GM20431 (cell line): ENCODE measurements around the gene SLC7A14.

Experiments used
- in situ Hi-C: fragments of 300-500 bp; cut with MseI, MboI; formaldehyde crosslinking; loops from one replicate; pipeline ENCODE4 v1.15.0; 2020; ENCODE audit warnings: low sequenced_read_pairs; ENCODE audit not compliant: unreplicated experiment

SLC7A14 gene

DNA sequence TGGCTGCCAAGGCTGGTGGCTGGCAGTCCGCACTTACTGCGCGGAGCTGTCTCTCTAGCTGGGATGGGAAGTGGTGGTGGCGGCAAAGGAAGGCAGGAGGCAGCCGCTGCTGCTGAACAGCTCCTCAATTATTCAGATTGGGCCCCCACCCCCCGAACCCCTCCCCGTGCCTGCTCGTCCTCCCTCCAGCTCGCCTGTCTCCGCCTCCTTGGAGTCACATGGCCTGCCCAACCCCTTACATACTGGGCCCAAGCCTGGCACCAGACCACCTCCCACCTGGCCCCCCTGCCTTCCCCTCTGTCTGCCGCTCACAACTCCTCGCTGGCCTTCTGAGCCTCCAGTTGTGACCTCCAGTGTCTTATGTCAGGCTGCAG lies at the start of gene SLC7A14:
Gene SLC7A14, minus strand, starts transcription at position 139 of the 374 bp plus-strand sequence. CDS start 59,139 bp downstream, outside the sequence.
- in situ Hi-C loops, result no loop called here

GRCh38 chr3:170635385-170635735 lies 49.5 kb upstream of the SLC7A14 start:
- in situ Hi-C loops, result no loop called here

GRCh38 chr3:170634663-170635384 lies 48.9 kb upstream of the SLC7A14 start:
- in situ Hi-C loops, result no loop called here

DNA sequence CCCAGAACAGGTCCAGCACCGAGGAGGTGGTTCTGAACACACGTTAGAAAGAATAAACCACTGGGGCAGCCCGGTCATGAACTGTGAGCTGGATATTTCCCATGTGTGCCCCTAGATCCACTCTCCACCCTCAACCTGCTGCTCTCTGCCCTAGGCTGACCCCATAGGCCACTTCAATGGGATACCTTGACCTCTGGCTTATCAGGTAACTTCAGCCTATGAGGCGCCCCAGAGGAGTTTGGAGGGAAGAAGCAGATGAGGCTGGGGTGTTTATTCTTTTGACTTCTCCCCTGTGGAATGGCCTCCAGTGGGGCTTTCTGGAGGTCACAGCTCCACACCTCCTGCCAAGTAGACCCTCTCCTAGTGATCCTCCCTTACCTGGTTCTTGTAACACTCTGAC lies 47.7 kb upstream of the SLC7A14 start:
- in situ Hi-C loops, result no loop called here

- in situ Hi-C loops, result no loop called here
These were observed 46.9 kb upstream of the SLC7A14 start for GRCh38 chr3:170632780-170633179.

- in situ Hi-C loops, result no loop called here
These were observed 46.0 kb upstream of the SLC7A14 start for GRCh38 chr3:170631755-170632488.

- in situ Hi-C loops, result no loop called here
These were observed 37.6 kb upstream of the SLC7A14 start for GRCh38 chr3:170623524-170623923.

DNA sequence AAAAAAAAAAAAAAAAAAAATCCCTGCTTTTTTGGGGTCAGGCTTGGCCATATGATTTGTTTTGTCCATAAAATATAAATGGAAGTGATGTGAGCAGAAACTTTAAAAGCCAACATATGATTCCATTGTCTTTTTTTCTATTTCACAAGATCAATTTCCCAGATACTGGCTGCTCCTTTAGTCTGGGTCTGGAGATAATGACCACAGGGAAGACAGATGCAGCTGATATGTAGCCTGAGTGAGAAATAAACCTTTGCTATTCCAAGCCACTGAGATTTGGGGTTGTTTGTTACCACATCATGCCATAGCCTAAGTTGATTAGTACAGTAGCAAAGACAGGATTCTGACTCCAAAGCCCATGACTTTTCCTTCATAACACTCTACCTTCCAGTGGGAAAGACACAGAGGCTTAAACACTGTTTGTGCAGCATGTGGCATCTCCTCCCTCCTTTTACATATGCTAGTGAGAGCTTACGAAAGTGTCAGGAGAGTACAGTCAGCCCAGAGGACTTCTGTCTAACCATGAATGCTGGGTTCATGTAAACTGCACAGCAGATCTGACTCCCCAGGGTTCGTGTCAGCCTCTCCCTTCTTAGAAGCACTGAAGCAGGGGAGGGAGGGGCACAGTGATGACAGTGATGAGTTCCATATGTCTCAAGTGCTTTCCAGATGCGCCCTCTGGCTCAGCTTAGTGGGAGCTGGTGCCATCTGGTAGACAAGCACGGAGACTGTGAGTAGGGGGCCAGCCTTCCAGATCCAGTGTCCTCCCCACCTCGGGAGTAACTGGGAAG lies 36.7 kb upstream of the SLC7A14 start:
- in situ Hi-C loops, result no loop called here

GRCh38 chr3:170621256-170621655 lies 35.4 kb upstream of the SLC7A14 start:
- in situ Hi-C loops, result no loop called here

DNA sequence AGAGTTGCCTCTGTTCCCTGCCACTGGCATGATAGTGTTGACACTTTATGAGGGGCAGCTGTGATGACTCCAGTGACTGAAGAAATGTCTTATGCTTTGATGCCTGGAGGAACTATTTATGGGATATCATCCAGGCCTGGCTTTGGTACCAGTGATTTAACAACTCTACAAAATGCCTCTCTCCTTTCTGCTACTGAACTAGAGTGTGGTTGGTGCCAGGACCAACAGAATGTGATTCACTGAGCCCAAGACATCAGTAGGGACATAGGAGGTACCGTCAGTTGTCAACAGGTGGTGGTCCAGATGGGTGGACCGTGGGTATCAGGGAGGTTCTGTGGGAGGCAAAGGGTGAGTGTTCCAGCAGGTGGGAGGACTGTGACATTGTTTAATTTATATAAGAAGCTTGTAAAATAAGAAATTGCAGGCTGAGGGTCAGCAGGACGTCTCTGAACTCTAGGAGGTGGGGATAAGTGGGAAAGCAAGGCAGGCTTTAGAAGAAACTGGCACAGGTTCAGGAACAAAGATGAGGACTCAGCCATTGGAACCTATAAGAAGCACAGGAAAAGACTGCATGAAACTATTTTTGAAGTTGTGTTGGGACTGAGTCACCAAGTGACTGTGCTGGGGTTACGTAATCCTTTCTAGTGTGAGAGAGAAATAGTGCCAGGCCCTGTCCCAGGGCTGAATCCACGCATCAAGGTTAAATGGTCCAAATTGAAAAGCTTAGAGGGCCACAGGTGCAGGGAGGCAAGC lies 28.5 kb upstream of the SLC7A14 start:
- in situ Hi-C loops, result no loop called here

DNA sequence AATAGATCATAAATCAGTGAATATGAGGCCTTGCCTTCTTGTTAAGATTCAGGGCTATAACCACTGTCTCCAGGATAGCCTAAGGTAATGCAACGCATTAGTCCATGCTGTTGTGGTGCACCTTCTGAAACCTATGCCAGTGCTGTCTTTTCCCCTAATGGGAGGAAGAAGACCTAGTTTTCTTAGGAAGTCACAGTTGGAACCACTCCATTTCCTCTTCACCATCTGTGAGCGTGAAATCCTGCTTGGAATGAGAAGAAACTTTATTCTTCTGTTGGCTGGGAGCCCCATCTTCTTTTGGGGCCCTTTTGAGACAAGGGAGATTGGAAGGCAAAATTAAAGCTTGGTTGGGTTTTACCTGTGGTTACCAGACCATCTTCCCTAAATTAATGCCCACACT lies 25.9 kb upstream of the SLC7A14 start:
- in situ Hi-C loops, result no loop called here

GRCh38 chr3:170610321-170610884 lies 24.5 kb upstream of the SLC7A14 start:
- in situ Hi-C loops, result no loop called here

- in situ Hi-C loops, result no loop called here
These were observed 22.6 kb upstream of the SLC7A14 start for GRCh38 chr3:170608475-170608874.

DNA sequence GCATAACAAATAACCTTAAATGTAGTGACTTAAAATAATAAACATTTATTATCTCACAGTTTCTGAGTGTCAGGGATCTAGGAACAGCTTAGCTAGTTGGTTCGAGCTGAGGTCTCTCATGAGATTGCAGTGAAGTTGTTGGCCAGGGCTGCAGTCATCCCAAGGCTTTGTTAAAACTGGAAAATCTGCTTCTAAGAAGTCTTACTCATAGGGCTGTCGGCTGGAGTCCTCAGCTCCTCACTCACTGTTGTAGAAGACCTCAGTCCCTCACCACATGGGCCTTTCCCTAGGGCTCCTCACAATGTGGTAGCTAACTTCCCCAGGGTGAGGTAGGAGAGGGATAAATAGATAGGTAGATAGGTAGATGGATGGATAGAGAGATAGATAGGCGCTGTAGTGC lies 20.8 kb upstream of the SLC7A14 start:
- in situ Hi-C loops, result no loop called here

DNA sequence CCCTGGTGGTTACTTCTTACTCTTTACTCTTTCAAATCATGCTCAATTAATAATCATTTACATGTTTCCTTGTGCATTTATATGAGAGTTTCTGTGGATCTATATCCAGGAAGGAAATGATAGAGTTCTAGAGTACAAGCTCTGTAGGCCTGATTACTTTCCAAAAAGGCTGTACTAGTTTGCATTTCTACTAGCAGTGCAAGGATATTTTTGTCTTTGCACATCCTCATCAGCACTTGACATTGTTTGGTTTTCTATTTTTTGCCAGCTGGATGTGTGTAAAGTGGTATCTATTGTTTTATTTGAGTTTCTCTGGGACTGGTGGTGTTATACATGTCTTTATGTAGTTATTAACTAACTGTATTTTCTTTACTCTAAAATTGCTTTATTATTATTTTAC lies 19.6 kb upstream of the SLC7A14 start:
- in situ Hi-C loops, result no loop called here

- in situ Hi-C loops, result no loop called here
These were observed 18.1 kb upstream of the SLC7A14 start for GRCh38 chr3:170603770-170604510.

GRCh38 chr3:170602556-170602955 lies 16.7 kb upstream of the SLC7A14 start:
- in situ Hi-C loops, result no loop called here

GRCh38 chr3:170600005-170600624 lies 14.2 kb upstream of the SLC7A14 start:
- in situ Hi-C loops, result no loop called here

DNA sequence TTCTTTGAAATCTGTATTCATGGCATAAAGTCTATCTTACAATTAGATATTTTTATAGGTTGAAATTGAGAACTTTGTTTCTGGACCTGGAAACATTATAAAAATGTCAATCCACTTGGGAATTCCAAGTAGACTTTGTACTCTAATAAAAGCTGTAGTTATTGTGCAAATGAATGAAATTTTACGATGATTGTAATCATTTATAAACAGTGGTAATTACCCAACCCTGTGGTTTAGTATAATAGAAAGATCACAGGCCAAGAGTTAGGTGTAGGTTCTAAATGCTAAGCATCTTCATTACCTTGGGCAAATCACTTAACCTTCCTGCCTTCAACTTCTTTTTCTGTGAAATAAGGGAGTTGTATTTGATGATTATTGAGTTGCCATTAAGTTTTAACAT lies 13.2 kb upstream of the SLC7A14 start:
- in situ Hi-C loops, result no loop called here
